Measurements from ENCODE around the gene ZNF320. TPM values are rescaled to one million over a fixed set of nuclear protein-coding genes. Genes with fewer than 3 reads are reported as not detected.
"Not testable (repeated sequence)": the region's sequence is repeated elsewhere in the genome, so short reads cannot be mapped to it uniquely, and the experiment has no call there.

The ZNF320 gene
- total RNA-seq, 6 experiments from 2014 or later, result 4.7 to 7.3 (median 5.4) TPM

GRCh38 chr19:52922841-52923777 lies 25.7 kb upstream of the ZNF320 start, which contains the start of gene ZNF888:
Gene ZNF888 (minus strand): TSS chr19:52923428. CDS start chr19:52917873, 5,555 bp downstream.
- Mint-ChIP-seq H3K27ac (peak within 1 kb of the TSS; percentile 95), H3K4me1 (ENCODE audit: low read depth) (peaks cover 41% of the 10 kb centered on the region), H3K9me3 (no peaks in the 10 kb centered on the region), H3K4me3 (peak within 1 kb of the TSS; percentile 90), H3K27me3 (ENCODE audit: insufficient read depth) (no peaks in the 10 kb centered on the region; the same call in none of the 2 replicates), H3K36me3 (ENCODE audit: low read depth) (peaks cover 19% of the 10 kb centered on the region)
- DNase-seq, result peak; percentile 74
- no peak for TF ChIP-seq CTCF (IDR thresholded peaks at IDR 0.05)

- Mint-ChIP-seq H3K36me3 (ENCODE audit: low read depth) (peaks cover 38% of the 10 kb centered on the region), H3K9me3 (no peaks in the 10 kb centered on the region), H3K4me3 (no peak overlapping the region), H3K4me1 (ENCODE audit: low read depth) (peaks cover 18% of the 10 kb centered on the region), H3K27me3 (ENCODE audit: insufficient read depth) (no peaks in the 10 kb centered on the region), H3K27ac (no peak overlapping the region)
- DNase-seq, result no peak
- no peak for TF ChIP-seq CTCF (IDR thresholded peaks at IDR 0.05)
Observed at GRCh38 chr19:52917531-52917930, 20.1 kb upstream of the ZNF320 start.

DNA sequence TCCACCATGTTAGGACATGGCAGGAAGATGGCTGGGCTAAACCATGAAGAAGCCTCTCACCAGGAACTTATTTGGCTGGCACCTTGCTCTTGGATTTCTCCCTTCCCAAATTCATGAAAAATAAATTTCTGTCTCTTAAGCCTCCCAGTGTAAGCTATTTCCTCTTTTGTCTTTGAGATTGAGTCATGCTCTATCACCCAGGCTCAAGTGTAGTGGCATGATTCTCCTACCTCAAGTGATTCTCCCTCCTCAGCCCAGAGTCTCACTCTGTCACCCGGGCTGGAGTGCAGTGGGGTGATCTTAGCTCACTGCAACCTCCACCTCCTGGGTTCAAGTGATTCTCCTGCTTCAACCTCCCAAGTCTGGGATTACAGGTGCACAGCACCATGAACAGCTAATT lies 13.2 kb upstream of the ZNF320 start:
- peaks cover 31% of the 10 kb centered on the region for H3K9me3 Mint-ChIP-seq
- no peak for DNase-seq
- TF ChIP-seq CTCF (IDR thresholded peaks at IDR 0.05), result no peak
- peaks cover 65% of the 10 kb centered on the region for H3K36me3 Mint-ChIP-seq (ENCODE audit: low read depth)
- no peaks in the 10 kb centered on the region for H3K4me1 Mint-ChIP-seq (ENCODE audit: low read depth)
- no peak overlapping the region for H3K27ac Mint-ChIP-seq
- H3K27me3 Mint-ChIP-seq (ENCODE audit: insufficient read depth), result no peaks in the 10 kb centered on the region
- H3K4me3 Mint-ChIP-seq, result no peak overlapping the region

- not testable (repeated sequence) for H3K4me3 Mint-ChIP-seq; DNase-seq; H3K27ac Mint-ChIP-seq; H3K4me1 Mint-ChIP-seq (ENCODE audit: low read depth); H3K27me3 Mint-ChIP-seq (ENCODE audit: insufficient read depth)
- Mint-ChIP-seq H3K9me3 (peaks cover 35% of the 10 kb centered on the region), H3K36me3 (ENCODE audit: low read depth) (peaks cover 39% of the 10 kb centered on the region)
Observed at GRCh38 chr19:52904052-52904780, 6.8 kb upstream of the ZNF320 start.

DNA sequence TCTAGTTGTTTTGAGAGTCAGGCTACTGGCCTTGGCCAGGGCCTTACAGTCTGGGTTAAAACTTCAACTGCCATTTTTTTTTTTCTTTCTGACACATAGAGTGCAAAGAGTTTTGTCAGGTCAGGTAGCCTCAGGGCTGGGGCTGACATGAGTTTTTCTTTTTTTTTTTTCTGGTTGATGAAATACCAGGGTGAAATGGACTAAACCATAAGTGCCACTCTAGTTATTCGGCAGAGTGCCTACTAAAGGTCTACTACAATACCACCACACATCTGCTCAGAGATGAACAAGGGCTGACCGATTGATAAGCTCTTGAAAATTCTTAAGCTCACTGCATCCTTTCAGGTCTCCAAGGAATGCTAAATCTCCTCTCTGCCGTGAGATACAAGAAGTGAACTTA lies 4.4 kb upstream of the ZNF320 start:
- Mint-ChIP-seq H3K36me3 (ENCODE audit: low read depth) (peaks cover 32% of the 10 kb centered on the region), H3K27me3 (ENCODE audit: insufficient read depth) (no peaks in the 10 kb centered on the region), H3K4me3 (no peak overlapping the region), H3K9me3 (peaks cover 36% of the 10 kb centered on the region), H3K4me1 (ENCODE audit: low read depth) (peaks cover under 1% of the 10 kb centered on the region; the same call in 1 of the 2 replicates), H3K27ac (no peak overlapping the region)
- no peak for DNase-seq
- no peak for TF ChIP-seq CTCF (IDR thresholded peaks at IDR 0.05)

DNA sequence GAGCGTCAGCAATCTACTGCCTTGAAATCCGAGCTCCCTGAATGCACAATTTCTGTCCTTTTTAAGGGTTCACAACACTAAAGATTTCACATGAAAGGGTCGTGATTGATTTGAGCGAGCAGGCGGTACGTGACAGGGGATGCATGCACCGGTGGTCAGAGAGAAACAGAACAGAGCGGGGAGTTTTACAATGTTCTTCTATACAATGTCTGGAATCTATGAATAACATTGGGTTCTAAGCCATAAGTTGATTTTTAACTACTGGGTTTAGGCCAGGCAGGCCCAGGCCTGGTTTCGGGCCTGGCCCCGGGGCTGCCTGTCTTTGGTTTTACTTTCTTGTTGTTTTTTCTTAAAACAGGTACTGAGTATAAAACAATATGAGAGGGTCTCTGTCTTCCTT lies 1.2 kb upstream of the ZNF320 start:
- H3K4me1 Mint-ChIP-seq (ENCODE audit: low read depth); H3K27ac Mint-ChIP-seq; DNase-seq; H3K4me3 Mint-ChIP-seq; H3K27me3 Mint-ChIP-seq (ENCODE audit: insufficient read depth): not testable (repeated sequence)
- Mint-ChIP-seq H3K36me3 (ENCODE audit: low read depth) (peaks cover 32% of the 10 kb centered on the region), H3K9me3 (peaks cover 25% of the 10 kb centered on the region)

Data from HFFc6 (cell line).